Testis (tissue), 2 donors: Measurements from ENCODE around the gene SMARCD1.

Experiments
- POLR2A ChIP-seq: fragments of 450-650 bp; IDR thresholded peaks from one replicate; pipeline ENCODE4 v1.6.1; 2017; ENCODE audit warnings: antibody characterized with exemption, mild to moderate bottlenecking, moderate library complexity
- TF ChIP-seq, protein P1 (sequence below), 3 experiments: fragments of 450-650 bp in 2 of 3; fragments of 200-600 bp in 1 of 3; sonication (generic) in 1 of 3; IDR thresholded peaks; one replicate each; pipeline ENCODE4 v1.5.1; 2016 to 2019; ENCODE audit warnings: antibody characterized with exemption in 3 of 3, mild to moderate bottlenecking in 2 of 3, moderate library complexity in 1 of 3

GRCh38 chr12:50147281-50147680 lies 62.1 kb downstream of the SMARCD1 start:
- TF ChIP-seq, protein P1, sequence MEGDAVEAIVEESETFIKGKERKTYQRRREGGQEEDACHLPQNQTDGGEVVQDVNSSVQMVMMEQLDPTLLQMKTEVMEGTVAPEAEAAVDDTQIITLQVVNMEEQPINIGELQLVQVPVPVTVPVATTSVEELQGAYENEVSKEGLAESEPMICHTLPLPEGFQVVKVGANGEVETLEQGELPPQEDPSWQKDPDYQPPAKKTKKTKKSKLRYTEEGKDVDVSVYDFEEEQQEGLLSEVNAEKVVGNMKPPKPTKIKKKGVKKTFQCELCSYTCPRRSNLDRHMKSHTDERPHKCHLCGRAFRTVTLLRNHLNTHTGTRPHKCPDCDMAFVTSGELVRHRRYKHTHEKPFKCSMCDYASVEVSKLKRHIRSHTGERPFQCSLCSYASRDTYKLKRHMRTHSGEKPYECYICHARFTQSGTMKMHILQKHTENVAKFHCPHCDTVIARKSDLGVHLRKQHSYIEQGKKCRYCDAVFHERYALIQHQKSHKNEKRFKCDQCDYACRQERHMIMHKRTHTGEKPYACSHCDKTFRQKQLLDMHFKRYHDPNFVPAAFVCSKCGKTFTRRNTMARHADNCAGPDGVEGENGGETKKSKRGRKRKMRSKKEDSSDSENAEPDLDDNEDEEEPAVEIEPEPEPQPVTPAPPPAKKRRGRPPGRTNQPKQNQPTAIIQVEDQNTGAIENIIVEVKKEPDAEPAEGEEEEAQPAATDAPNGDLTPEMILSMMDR (IDR thresholded peaks at IDR 0.05) = no peak
- no peak for TF ChIP-seq POLR2A
